HEK293 (cell line): ENCODE data around the gene TMEM50B.

Experiments
- GLIS2 ChIP-seq: fragments of 450-650 bp; formaldehyde crosslinking; IDR thresholded peaks from 2 replicates; pipeline ENCODE4 v1.5.1; 2016; ENCODE audit warnings: missing biosample characterization, missing genetic modification characterization
- SCRT1 ChIP-seq: fragments of 450-650 bp; formaldehyde crosslinking; IDR thresholded peaks from 2 replicates; pipeline ENCODE4 v1.5.1; 2016; ENCODE audit warnings: missing biosample characterization, missing genetic modification characterization, borderline replicate concordance
- TCF7L2 ChIP-seq: IDR thresholded peaks from 2 replicates; pipeline ENCODE4 v1.6.1; 2011; ENCODE audit warnings: low read depth, mild to moderate bottlenecking, inconsistent platforms, low read length, moderate library complexity, borderline replicate concordance
- ZEB2 ChIP-seq: fragments of 450-650 bp; formaldehyde crosslinking; IDR thresholded peaks from 2 replicates; pipeline ENCODE4 v1.5.1; 2016; ENCODE audit warnings: missing biosample characterization, missing genetic modification characterization
- ZNF24 ChIP-seq: fragments of 450-650 bp; formaldehyde crosslinking; IDR thresholded peaks from 2 replicates; pipeline ENCODE4 v1.5.1; 2016; ENCODE audit warnings: missing biosample characterization, missing genetic modification characterization
- ZNF274 ChIP-seq, 2 experiments: fragments of 200-500 bp in 1 of 2; fragments of 450-650 bp in 1 of 2; sonication (Bioruptor generic) in 1 of 2; formaldehyde crosslinking in 1 of 2; IDR thresholded peaks; 2 replicates each; pipeline versions ENCODE4 v1.5.1 to v1.6.1; 2014 to 2016; ENCODE audit warnings: borderline replicate concordance in 1 of 2, inconsistent platforms in 1 of 2, low read length in 1 of 2, missing biosample characterization in 1 of 2, missing genetic modification characterization in 1 of 2
- ZNF341 ChIP-seq: fragments of 450-650 bp; formaldehyde crosslinking; IDR thresholded peaks from 2 replicates; pipeline ENCODE4; 2016; ENCODE audit warnings: low read depth, missing biosample characterization, missing genetic modification characterization
- ZNF510 ChIP-seq: fragments of 450-650 bp; formaldehyde crosslinking; IDR thresholded peaks from 2 replicates; pipeline ENCODE4 v1.5.1; 2018; ENCODE audit warnings: mild to moderate bottlenecking, missing genetic modification characterization, missing biosample characterization; ENCODE audit not compliant: insufficient replicate concordance
- ZNF544 ChIP-seq: fragments of 450-650 bp; formaldehyde crosslinking; IDR thresholded peaks from 2 replicates; pipeline ENCODE4 v1.5.0; 2017; ENCODE audit warnings: missing biosample characterization, missing genetic modification characterization
- ZNF664 ChIP-seq: fragments of 450-650 bp; formaldehyde crosslinking; IDR thresholded peaks from 2 replicates; pipeline ENCODE4 v1.5.1; 2016; ENCODE audit warnings: missing biosample characterization, missing genetic modification characterization
- TF ChIP-seq, protein P1 (sequence below): fragments of 450-650 bp; formaldehyde crosslinking; IDR thresholded peaks from 2 replicates; pipeline ENCODE4 v1.5.1; 2016; ENCODE audit warnings: missing biosample characterization, missing genetic modification characterization
- TF ChIP-seq, protein P2 (sequence below): fragments of 450-650 bp; formaldehyde crosslinking; IDR thresholded peaks from 2 replicates; pipeline ENCODE4 v1.5.1; 2016; ENCODE audit warnings: missing biosample characterization, missing genetic modification characterization
- TF ChIP-seq, protein P3 (sequence below): fragments of 450-650 bp; formaldehyde crosslinking; IDR thresholded peaks from 2 replicates; pipeline ENCODE4 v1.5.1; 2016; ENCODE audit warnings: missing biosample characterization, missing genetic modification characterization, low read depth
- TF ChIP-seq, protein P4 (sequence below): fragments of 450-650 bp; formaldehyde crosslinking; IDR thresholded peaks from 2 replicates; pipeline ENCODE4 v1.5.1; 2016; ENCODE audit warnings: missing biosample characterization, missing genetic modification characterization

DNA sequence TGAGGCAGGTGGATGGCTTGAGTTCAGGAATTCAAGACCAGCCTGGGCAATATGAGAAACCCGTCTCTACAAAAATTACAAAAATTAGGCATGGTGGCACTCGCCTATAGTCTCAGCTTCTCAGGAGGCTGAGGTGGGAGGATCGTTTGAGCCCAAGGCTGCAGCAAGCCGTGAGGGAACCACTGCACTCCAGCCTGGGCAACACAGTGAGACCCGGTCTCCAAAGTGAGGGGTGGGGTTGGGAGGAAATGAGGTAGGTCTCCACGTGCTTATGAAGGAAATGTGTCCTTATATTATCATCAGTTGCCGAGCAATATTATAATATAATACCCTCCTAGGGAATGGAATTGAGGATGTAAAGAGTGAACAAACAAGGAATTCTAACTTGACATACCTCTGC lies 2.7 kb downstream of the TMEM50B start:
- TF ChIP-seq, protein P1, sequence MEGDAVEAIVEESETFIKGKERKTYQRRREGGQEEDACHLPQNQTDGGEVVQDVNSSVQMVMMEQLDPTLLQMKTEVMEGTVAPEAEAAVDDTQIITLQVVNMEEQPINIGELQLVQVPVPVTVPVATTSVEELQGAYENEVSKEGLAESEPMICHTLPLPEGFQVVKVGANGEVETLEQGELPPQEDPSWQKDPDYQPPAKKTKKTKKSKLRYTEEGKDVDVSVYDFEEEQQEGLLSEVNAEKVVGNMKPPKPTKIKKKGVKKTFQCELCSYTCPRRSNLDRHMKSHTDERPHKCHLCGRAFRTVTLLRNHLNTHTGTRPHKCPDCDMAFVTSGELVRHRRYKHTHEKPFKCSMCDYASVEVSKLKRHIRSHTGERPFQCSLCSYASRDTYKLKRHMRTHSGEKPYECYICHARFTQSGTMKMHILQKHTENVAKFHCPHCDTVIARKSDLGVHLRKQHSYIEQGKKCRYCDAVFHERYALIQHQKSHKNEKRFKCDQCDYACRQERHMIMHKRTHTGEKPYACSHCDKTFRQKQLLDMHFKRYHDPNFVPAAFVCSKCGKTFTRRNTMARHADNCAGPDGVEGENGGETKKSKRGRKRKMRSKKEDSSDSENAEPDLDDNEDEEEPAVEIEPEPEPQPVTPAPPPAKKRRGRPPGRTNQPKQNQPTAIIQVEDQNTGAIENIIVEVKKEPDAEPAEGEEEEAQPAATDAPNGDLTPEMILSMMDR: no peak
- TF ChIP-seq ZNF664: no peak
- no peak for TF ChIP-seq ZNF274 (IDR thresholded peaks at IDR 0.05; ENCODE audit: low read length)
- TF ChIP-seq ZNF274 (tag by site-specific recombination; IDR thresholded peaks at IDR 0.05; ENCODE audit: borderline replicate concordance): no peak
- TF ChIP-seq TCF7L2: no peak
- no peak for TF ChIP-seq ZNF510 (tag by site-specific recombination)
- TF ChIP-seq GLIS2 (tag by site-specific recombination): no peak
- TF ChIP-seq, protein P2, sequence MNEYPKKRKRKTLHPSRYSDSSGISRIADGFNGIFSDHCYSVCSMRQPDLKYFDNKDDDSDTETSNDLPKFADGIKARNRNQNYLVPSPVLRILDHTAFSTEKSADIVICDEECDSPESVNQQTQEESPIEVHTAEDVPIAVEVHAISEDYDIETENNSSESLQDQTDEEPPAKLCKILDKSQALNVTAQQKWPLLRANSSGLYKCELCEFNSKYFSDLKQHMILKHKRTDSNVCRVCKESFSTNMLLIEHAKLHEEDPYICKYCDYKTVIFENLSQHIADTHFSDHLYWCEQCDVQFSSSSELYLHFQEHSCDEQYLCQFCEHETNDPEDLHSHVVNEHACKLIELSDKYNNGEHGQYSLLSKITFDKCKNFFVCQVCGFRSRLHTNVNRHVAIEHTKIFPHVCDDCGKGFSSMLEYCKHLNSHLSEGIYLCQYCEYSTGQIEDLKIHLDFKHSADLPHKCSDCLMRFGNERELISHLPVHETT: no peak
- TF ChIP-seq, protein P3, sequence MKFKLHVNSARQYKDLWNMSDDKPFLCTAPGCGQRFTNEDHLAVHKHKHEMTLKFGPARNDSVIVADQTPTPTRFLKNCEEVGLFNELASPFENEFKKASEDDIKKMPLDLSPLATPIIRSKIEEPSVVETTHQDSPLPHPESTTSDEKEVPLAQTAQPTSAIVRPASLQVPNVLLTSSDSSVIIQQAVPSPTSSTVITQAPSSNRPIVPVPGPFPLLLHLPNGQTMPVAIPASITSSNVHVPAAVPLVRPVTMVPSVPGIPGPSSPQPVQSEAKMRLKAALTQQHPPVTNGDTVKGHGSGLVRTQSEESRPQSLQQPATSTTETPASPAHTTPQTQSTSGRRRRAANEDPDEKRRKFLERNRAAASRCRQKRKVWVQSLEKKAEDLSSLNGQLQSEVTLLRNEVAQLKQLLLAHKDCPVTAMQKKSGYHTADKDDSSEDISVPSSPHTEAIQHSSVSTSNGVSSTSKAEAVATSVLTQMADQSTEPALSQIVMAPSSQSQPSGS (tag by site-specific recombination): no peak
- TF ChIP-seq ZEB2 (tag by site-specific recombination): no peak
- no peak for TF ChIP-seq ZNF544 (tag by site-specific recombination)
- TF ChIP-seq, protein P4, sequence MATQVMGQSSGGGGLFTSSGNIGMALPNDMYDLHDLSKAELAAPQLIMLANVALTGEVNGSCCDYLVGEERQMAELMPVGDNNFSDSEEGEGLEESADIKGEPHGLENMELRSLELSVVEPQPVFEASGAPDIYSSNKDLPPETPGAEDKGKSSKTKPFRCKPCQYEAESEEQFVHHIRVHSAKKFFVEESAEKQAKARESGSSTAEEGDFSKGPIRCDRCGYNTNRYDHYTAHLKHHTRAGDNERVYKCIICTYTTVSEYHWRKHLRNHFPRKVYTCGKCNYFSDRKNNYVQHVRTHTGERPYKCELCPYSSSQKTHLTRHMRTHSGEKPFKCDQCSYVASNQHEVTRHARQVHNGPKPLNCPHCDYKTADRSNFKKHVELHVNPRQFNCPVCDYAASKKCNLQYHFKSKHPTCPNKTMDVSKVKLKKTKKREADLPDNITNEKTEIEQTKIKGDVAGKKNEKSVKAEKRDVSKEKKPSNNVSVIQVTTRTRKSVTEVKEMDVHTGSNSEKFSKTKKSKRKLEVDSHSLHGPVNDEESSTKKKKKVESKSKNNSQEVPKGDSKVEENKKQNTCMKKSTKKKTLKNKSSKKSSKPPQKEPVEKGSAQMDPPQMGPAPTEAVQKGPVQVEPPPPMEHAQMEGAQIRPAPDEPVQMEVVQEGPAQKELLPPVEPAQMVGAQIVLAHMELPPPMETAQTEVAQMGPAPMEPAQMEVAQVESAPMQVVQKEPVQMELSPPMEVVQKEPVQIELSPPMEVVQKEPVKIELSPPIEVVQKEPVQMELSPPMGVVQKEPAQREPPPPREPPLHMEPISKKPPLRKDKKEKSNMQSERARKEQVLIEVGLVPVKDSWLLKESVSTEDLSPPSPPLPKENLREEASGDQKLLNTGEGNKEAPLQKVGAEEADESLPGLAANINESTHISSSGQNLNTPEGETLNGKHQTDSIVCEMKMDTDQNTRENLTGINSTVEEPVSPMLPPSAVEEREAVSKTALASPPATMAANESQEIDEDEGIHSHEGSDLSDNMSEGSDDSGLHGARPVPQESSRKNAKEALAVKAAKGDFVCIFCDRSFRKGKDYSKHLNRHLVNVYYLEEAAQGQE (tag by site-specific recombination): no peak
- TF ChIP-seq ZNF341: no peak
- no peak for TF ChIP-seq SCRT1 (tag by site-specific recombination)
- TF ChIP-seq ZNF24 (tag by site-specific recombination): no peak
